ENCODE data around the gene EMX1. TPM values are rescaled to one million over a fixed set of nuclear protein-coding genes. Genes with fewer than 3 reads are reported as not detected.

The EMX1 gene
- total RNA-seq, 1 donor from 2014 or later = not detected

- ATAC-seq (no peak), DNase-seq (no peak)
- intact Hi-C loops (cut with micrococcal nuclease) = no loop called here
Measured at GRCh38 chr2:72921088-72921851, 4.0 kb downstream of the EMX1 start.

- ATAC-seq (no peak), DNase-seq (no peak)
- intact Hi-C loops (cut with micrococcal nuclease) = no loop called here
Measured at GRCh38 chr2:72921853-72922252, 4.5 kb downstream of the EMX1 start.

GRCh38 chr2:72923833-72924352 lies 6.6 kb downstream of the EMX1 start:
- intact Hi-C loops (cut with micrococcal nuclease) = no loop called here
- DNase-seq = no peak
- ATAC-seq = no peak

GRCh38 chr2:72924353-72925240 lies 7.3 kb downstream of the EMX1 start:
- DNase-seq = no peak
- no peak for ATAC-seq
- intact Hi-C loops (cut with micrococcal nuclease) = no loop called here

GRCh38 chr2:72925328-72925943 lies 8.1 kb downstream of the EMX1 start:
- intact Hi-C loops (cut with micrococcal nuclease) = no loop called here
- ATAC-seq = no peak

GRCh38 chr2:72926368-72926767 lies 9.0 kb downstream of the EMX1 start:
- ATAC-seq = no peak
- intact Hi-C loops (cut with micrococcal nuclease) = no loop called here
- DNase-seq = no peak

More at GRCh38 chr2:72925328-72925943, 8.1 kb downstream of the EMX1 start:
- DNase-seq = no peak

GRCh38 chr2:72926811-72927465 lies 9.6 kb downstream of the EMX1 start:
- DNase-seq = no peak
- ATAC-seq = no peak
- intact Hi-C loops (cut with micrococcal nuclease) = no loop called here

GRCh38 chr2:72927619-72928550 lies 10.6 kb downstream of the EMX1 start:
- DNase-seq (no peak), ATAC-seq (no peak)
- intact Hi-C loops (cut with micrococcal nuclease) = no loop called here

GRCh38 chr2:72929010-72929409 lies 11.7 kb downstream of the EMX1 start:
- DNase-seq = no peak
- ATAC-seq = no peak
- intact Hi-C loops (cut with micrococcal nuclease) = no loop called here

GRCh38 chr2:72931280-72931910 lies 14.1 kb downstream of the EMX1 start:
- intact Hi-C loops (cut with micrococcal nuclease) = no loop called here
- DNase-seq (no peak), ATAC-seq (no peak)

- intact Hi-C loops (cut with micrococcal nuclease) = no loop called here
- ATAC-seq = no peak
- no peak for DNase-seq
Measured at GRCh38 chr2:72932045-72932740, 14.9 kb downstream of the EMX1 start.

- ATAC-seq (no peak), DNase-seq (no peak)
- intact Hi-C loops (cut with micrococcal nuclease) = no loop called here
Measured at GRCh38 chr2:72932805-72933204, 15.5 kb downstream of the EMX1 start.

- intact Hi-C loops (cut with micrococcal nuclease) = no loop called here
- no peak for DNase-seq
- ATAC-seq = no peak
Measured at GRCh38 chr2:72933207-72933606, 15.9 kb downstream of the EMX1 start.

- ATAC-seq (no peak), DNase-seq (no peak)
- intact Hi-C loops (cut with micrococcal nuclease) = no loop called here
Measured at GRCh38 chr2:72933646-72934151, 16.4 kb downstream of the EMX1 start.

GRCh38 chr2:72934683-72935610 lies 17.6 kb downstream of the EMX1 start:
- ATAC-seq (no peak), DNase-seq (no peak)

GRCh38 chr2:72935611-72935957 lies 18.3 kb downstream of the EMX1 start:
- ATAC-seq = no peak
- intact Hi-C loops (cut with micrococcal nuclease) = no loop called here
- no peak for DNase-seq

More at GRCh38 chr2:72934683-72935610, 17.6 kb downstream of the EMX1 start:
- intact Hi-C loops (cut with micrococcal nuclease) = no loop called here
